Calu3 (cell line): ENCODE results near the gene PRKAG2. TPM values are rescaled to one million over a fixed set of nuclear protein-coding genes. Genes with fewer than 3 reads are reported as not detected.

Experiments
- BruUV-seq: library from RNA; stranded (reverse); fragments of 400-500 nt; replicated peaks from 2 replicates; lab custom pipeline; 2021; lab: Mats Ljungman, UMichigan
- CTCF ChIA-PET: fragments of 300-600 bp; sonication (Branson Sonifier 250); formaldehyde crosslinking; loops from one replicate; lab custom pipeline; 2022; ENCODE audit warnings: antibody characterized with exemption; lab: Charles Lee
- DNase-seq: peaks from one replicate; pipeline ENCODE4 v3.0.0; 2022
- H3K27ac Mint-ChIP-seq: one replicate; pipeline ENCODE4 v1.8.0; 2022; ENCODE audit warnings: mixed read lengths; ENCODE audit not compliant: unreplicated experiment
- H3K27me3 Mint-ChIP-seq: one replicate; pipeline ENCODE4 v1.8.0; 2022; ENCODE audit warnings: mixed read lengths; ENCODE audit not compliant: unreplicated experiment
- H3K36me3 Mint-ChIP-seq: one replicate; pipeline ENCODE4 v1.8.0; 2022; ENCODE audit warnings: mild to moderate bottlenecking, moderate library complexity, mixed read lengths; ENCODE audit not compliant: insufficient read depth, unreplicated experiment
- H3K4me1 Mint-ChIP-seq: one replicate; pipeline ENCODE4 v1.8.0; 2022; ENCODE audit warnings: mild to moderate bottlenecking, low read depth, mixed read lengths; ENCODE audit not compliant: unreplicated experiment
- H3K4me3 Mint-ChIP-seq: one replicate; pipeline ENCODE4 v1.8.0; 2022; ENCODE audit warnings: mild to moderate bottlenecking, low read depth, moderate library complexity, mixed read lengths; ENCODE audit not compliant: unreplicated experiment
- H3K9me3 Mint-ChIP-seq: one replicate; pipeline ENCODE4 v1.8.0; 2022; ENCODE audit warnings: low read depth, mixed read lengths; ENCODE audit not compliant: unreplicated experiment
- intact Hi-C: fragments of 100-400 bp; cut with micrococcal nuclease; formaldehyde crosslinking; loops from one replicate; pipeline ENCODE4 v1.10.0; 2022; ENCODE audit not compliant: unreplicated experiment
- total RNA-seq: library from RNA; stranded (reverse); gene quantifications from 2 replicates; pipeline ENCODE4 v1.2.3, GENCODE V29; 2022
- TF ChIP-seq, protein P1 (sequence below): fragments of 200-600 bp; IDR thresholded peaks from one replicate; pipeline ENCODE4 v1.8.0; 2022; ENCODE audit warnings: antibody characterized with exemption; ENCODE audit not compliant: unreplicated experiment

PRKAG2 gene
- total RNA-seq, 1 experiment from 2014 or later = 22.4 TPM

DNA sequence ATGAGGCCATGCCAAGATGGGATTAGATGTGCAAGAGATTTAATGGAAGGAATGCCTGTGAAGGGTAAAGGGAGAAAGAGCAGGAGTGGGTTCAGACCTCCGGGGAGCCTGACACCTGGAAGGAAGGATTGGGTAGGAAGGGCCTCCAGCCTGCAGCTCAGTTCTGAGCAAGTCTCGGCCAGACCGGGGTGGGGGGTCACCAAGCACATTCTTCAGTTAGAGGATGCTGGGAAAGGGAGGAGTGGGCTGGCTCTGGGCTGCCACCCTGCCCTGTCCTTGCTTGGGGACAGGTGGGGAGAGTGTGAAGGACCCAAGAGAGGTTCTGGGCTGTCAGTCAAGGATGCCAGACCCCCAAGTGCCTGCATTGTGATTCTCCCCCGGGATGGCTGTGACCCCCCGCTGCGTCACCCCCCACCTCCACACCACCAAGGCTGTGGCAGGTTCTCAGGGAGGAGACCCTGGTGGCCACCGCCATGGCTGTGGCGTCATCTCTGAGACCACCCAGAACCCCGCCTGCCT, 16.5 kb upstream of the PRKAG2 start:
- no peaks in the 10 kb centered on the region for H3K4me1 Mint-ChIP-seq
- intact Hi-C loops = no loop called here
- CTCF ChIA-PET = no interaction called here
- TF ChIP-seq, protein P1, sequence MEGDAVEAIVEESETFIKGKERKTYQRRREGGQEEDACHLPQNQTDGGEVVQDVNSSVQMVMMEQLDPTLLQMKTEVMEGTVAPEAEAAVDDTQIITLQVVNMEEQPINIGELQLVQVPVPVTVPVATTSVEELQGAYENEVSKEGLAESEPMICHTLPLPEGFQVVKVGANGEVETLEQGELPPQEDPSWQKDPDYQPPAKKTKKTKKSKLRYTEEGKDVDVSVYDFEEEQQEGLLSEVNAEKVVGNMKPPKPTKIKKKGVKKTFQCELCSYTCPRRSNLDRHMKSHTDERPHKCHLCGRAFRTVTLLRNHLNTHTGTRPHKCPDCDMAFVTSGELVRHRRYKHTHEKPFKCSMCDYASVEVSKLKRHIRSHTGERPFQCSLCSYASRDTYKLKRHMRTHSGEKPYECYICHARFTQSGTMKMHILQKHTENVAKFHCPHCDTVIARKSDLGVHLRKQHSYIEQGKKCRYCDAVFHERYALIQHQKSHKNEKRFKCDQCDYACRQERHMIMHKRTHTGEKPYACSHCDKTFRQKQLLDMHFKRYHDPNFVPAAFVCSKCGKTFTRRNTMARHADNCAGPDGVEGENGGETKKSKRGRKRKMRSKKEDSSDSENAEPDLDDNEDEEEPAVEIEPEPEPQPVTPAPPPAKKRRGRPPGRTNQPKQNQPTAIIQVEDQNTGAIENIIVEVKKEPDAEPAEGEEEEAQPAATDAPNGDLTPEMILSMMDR = no peak
- H3K27ac Mint-ChIP-seq = no peak overlapping the region
- DNase-seq = no peak
- H3K4me3 Mint-ChIP-seq = no peak overlapping the region
- peaks cover 100% of the 10 kb centered on the region for H3K27me3 Mint-ChIP-seq
- no peaks in the 10 kb centered on the region for H3K9me3 Mint-ChIP-seq
- BruUV-seq = no TSS peak
- H3K36me3 Mint-ChIP-seq = no peaks in the 10 kb centered on the region

DNA sequence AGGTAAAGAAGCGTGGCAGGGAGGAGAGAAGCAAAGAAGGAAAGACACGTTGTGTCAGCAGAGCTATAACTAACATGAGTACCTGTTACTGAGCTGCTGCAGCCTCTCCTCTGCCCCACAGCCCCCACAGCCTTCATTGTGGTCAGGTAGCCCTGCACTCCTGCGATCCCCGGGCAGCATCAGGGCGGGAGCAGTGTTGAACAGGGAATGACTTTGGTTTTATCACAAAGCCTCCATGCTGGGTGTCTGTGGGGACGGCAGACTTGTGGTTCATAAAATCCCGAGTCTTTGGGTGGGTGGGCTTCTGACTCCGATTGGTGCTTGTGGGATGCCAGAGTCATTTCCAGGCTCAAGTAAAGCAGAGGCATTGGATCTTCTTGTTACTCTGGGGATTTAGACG, 14.8 kb upstream of the PRKAG2 start:
- Mint-ChIP-seq H3K9me3 (no peaks in the 10 kb centered on the region), H3K27ac (no peak overlapping the region), H3K27me3 (peaks cover 100% of the 10 kb centered on the region), H3K4me1 (no peaks in the 10 kb centered on the region), H3K36me3 (no peaks in the 10 kb centered on the region), H3K4me3 (no peak overlapping the region)
- no peak for DNase-seq
- no TSS peak for BruUV-seq
- intact Hi-C loops = no loop called here
- TF ChIP-seq, protein P1 = no peak
- CTCF ChIA-PET = no interaction called here

DNA sequence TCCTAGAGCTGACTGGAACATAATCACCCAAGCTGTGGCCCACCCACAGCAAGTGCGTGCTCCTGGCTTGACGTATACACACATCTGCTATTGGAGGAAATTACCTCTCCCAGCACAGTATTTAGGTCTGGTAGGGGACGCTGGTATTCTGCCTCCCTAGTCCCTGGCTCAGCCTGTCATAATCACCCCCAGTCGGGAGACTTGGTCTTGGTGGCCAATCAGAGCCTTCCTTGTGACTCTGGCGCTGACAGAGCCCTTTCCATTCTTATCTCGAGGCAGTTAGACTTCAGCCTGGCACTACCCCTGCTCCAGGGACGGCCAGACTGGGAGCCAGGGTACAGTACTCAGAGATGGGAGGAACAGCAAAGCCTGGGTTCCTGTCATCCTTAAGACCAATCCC, 14.3 kb upstream of the PRKAG2 start:
- no peak overlapping the region for H3K4me3 Mint-ChIP-seq
- BruUV-seq = no TSS peak
- H3K9me3 Mint-ChIP-seq = no peaks in the 10 kb centered on the region
- DNase-seq = no peak
- no peaks in the 10 kb centered on the region for H3K36me3 Mint-ChIP-seq
- H3K4me1 Mint-ChIP-seq = no peaks in the 10 kb centered on the region
- CTCF ChIA-PET = no interaction called here
- H3K27me3 Mint-ChIP-seq = peaks cover 100% of the 10 kb centered on the region
- no peak overlapping the region for H3K27ac Mint-ChIP-seq
- intact Hi-C loops = no loop called here
- TF ChIP-seq, protein P1 = no peak

DNA sequence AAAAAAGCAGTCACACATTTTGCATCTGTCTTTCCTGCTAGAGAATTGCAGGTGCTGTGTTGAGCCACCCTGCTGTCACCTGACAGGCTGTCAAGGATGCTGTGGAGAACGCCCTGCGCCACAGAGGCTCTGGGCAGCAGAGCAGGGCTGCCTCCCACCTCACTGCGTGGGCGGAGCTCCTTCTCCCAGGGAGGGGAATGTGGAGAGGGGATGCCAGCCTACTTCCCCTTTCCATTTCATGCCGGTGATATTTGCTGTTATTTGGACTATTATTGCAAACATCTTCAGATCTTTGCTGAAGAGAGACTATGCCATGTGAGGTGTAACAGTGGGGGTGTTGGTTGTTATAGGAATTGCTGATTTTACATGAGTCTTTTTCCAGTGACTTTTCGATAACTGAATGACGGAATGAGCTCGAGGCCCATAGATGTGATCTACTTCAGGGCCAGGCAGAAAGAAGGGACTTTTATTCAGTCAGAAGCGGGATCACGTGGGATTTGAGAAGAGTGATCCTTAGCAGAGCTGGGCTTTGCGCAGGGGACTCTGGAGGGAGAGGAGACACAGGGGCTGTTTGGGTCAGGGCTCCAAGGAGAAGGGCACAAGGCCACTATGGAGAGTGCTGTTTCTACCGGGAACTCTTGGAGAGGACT, 13.6 kb upstream of the PRKAG2 start:
- TF ChIP-seq, protein P1 = no peak
- H3K4me1 Mint-ChIP-seq = no peaks in the 10 kb centered on the region
- intact Hi-C loops = no loop called here
- BruUV-seq = no TSS peak
- H3K36me3 Mint-ChIP-seq = no peaks in the 10 kb centered on the region
- no peak overlapping the region for H3K4me3 Mint-ChIP-seq
- no peaks in the 10 kb centered on the region for H3K9me3 Mint-ChIP-seq
- H3K27me3 Mint-ChIP-seq = peaks cover 100% of the 10 kb centered on the region
- H3K27ac Mint-ChIP-seq = no peak overlapping the region
- CTCF ChIA-PET = no interaction called here
- no peak for DNase-seq
